ENCODE data around the gene EFR3B. TPM values are rescaled to one million over a fixed set of nuclear protein-coding genes. Genes with fewer than 3 reads are reported as not detected.

The EFR3B gene
- total RNA-seq, 4 donors from 2014 or later, result under 0.01 to 1.4 (median 0.32) TPM

- no peak for DNase-seq
- Histone ChIP-seq H3K4me3 (no peak overlapping the region), H3K27me3 (peaks cover 7 to 71% (median 16%) of the 10 kb centered on the region in 4 donors), H3K36me3 (no peaks in the 10 kb centered on the region), H3K4me1 (peaks cover 9 to 34% (median 12%) of the 10 kb centered on the region in 3 donors), H3K9me3 (no peaks in the 10 kb centered on the region), H3K27ac (no peak overlapping the region)
- TF ChIP-seq CTCF (IDR thresholded peaks at IDR 0.05) (no peak), POLR2A (IDR thresholded peaks at IDR 0.05) (no peak)
- intact Hi-C loops (cut with DNase I), result no loop called here
- WGBS, 2 donors, result 71 to 77% methylated on average over 5 to 6 of the region's 8 CpGs
Measured at GRCh38 chr2:25164561-25164960, 122.7 kb downstream of the EFR3B start.

GRCh38 chr2:25165992-25166875 lies 124.4 kb downstream of the EFR3B start:
- H3K27ac ChIP-seq, result no peak overlapping the region
- DNase-seq, result peak; percentile 5
- H3K36me3 ChIP-seq, result no peaks in the 10 kb centered on the region
- 34 to 43% methylated on average over 4 to 10 of the region's 10 CpGs for WGBS, 2 donors
- no peaks in the 10 kb centered on the region for H3K9me3 ChIP-seq
- peaks cover 7 to 81% (median 17%) of the 10 kb centered on the region in 4 donors for H3K27me3 ChIP-seq
- H3K4me3 ChIP-seq, result no peak overlapping the region
- peaks cover 9 to 27% (median 12%) of the 10 kb centered on the region in 3 donors for H3K4me1 ChIP-seq
- intact Hi-C loops (cut with DNase I), result no loop called here
- TF ChIP-seq POLR2A (IDR thresholded peaks at IDR 0.05) (no peak), CTCF (IDR thresholded peaks at IDR 0.05) (peak in 3 of 6 experiments; percentile 26 to 57 (median 47))

- H3K27ac ChIP-seq, result peak within 1 kb of the TSS in 1 of 4 donors; percentile 14
- no peaks in the 10 kb centered on the region for H3K36me3 ChIP-seq
- 5 to 25% methylated on average over 8 to 15 of the region's 75 CpGs for WGBS, 2 donors
- H3K27me3 ChIP-seq, result peaks cover 7 to 64% (median 17%) of the 10 kb centered on the region in 4 donors
- H3K9me3 ChIP-seq, result no peaks in the 10 kb centered on the region
- peaks cover 9 to 20% (median 12%) of the 10 kb centered on the region in 3 donors for H3K4me1 ChIP-seq
- peak within 1 kb of the TSS; percentile 27 to 73 (median 56) for H3K4me3 ChIP-seq
- TF ChIP-seq POLR2A (IDR thresholded peaks at IDR 0.05) (no peak), CTCF (IDR thresholded peaks at IDR 0.05) (peak in 1 of 6 experiments; percentile 11)
- intact Hi-C loops (cut with DNase I), result no loop called here
- DNase-seq, result no peak
Measured at GRCh38 chr2:25168256-25169072, 126.6 kb downstream of the EFR3B start, which contains the start of gene POMC. Gene POMC, minus strand, starts transcription at chr2:25168580. Its CDS starts 3,808 bp downstream, at chr2:25164772.

DNA sequence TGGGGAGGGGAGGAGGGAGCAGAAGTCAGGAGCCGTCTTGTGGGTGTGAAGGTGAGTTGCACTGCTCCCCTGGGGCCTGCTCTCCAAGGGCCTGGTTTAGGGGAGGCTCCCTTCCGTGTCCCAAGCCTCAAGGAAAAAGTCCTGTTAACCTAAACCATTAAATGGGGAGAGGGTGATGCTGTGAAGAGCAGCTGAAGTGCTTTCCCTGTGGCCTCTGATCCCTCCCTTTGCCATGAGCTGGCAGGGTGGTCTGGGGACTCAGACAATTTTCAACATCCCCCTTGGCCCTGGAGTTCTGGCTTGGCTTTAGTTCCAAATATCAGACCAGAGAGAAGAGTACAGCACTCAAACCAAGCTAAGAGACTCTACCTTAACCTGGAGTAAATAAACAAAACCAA lies 127.2 kb downstream of the EFR3B start:
- no peak for TF ChIP-seq CTCF (IDR thresholded peaks at IDR 0.05)
- no peak for TF ChIP-seq POLR2A (IDR thresholded peaks at IDR 0.05)
- no peaks in the 10 kb centered on the region for H3K36me3 ChIP-seq
- no peaks in the 10 kb centered on the region for H3K9me3 ChIP-seq
- no peak for DNase-seq
- intact Hi-C loops (cut with DNase I), result no loop called here
- WGBS, 2 donors, result 31% methylated on average over 2 of the region's 2 CpGs; no CpG with 5 or more reads in 1 of the 2 donors
- peaks cover 7 to 59% (median 17%) of the 10 kb centered on the region in 4 donors for H3K27me3 ChIP-seq
- H3K4me1 ChIP-seq, result peaks cover 9 to 20% (median 12%) of the 10 kb centered on the region in 3 donors
- H3K27ac ChIP-seq, result no peak overlapping the region
- H3K4me3 ChIP-seq, result peak overlapping the region in 1 of 4 donors; percentile 54

Data from esophagus squamous epithelium (tissue), 5 donors.